Testis (tissue), 2 donors: Measurements from ENCODE around the gene KCNIP3.

Experiments used
- POLR2A ChIP-seq: fragments of 450-650 bp; IDR thresholded peaks from one replicate; pipeline ENCODE4 v1.6.1; 2017; ENCODE audit warnings: antibody characterized with exemption, mild to moderate bottlenecking, moderate library complexity
- TF ChIP-seq, protein P1 (sequence below), 3 experiments: fragments of 450-650 bp in 2 of 3; fragments of 200-600 bp in 1 of 3; sonication (generic) in 1 of 3; IDR thresholded peaks; one replicate each; pipeline ENCODE4 v1.5.1; 2016 to 2019; ENCODE audit warnings: antibody characterized with exemption in 3 of 3, mild to moderate bottlenecking in 2 of 3, moderate library complexity in 1 of 3

GRCh38 chr2:95271381-95271971 is 25.7 kb upstream of the KCNIP3 start:
- TF ChIP-seq, protein P1, sequence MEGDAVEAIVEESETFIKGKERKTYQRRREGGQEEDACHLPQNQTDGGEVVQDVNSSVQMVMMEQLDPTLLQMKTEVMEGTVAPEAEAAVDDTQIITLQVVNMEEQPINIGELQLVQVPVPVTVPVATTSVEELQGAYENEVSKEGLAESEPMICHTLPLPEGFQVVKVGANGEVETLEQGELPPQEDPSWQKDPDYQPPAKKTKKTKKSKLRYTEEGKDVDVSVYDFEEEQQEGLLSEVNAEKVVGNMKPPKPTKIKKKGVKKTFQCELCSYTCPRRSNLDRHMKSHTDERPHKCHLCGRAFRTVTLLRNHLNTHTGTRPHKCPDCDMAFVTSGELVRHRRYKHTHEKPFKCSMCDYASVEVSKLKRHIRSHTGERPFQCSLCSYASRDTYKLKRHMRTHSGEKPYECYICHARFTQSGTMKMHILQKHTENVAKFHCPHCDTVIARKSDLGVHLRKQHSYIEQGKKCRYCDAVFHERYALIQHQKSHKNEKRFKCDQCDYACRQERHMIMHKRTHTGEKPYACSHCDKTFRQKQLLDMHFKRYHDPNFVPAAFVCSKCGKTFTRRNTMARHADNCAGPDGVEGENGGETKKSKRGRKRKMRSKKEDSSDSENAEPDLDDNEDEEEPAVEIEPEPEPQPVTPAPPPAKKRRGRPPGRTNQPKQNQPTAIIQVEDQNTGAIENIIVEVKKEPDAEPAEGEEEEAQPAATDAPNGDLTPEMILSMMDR (IDR thresholded peaks at IDR 0.05), result no peak
- no peak for TF ChIP-seq POLR2A
